Keratinocyte (primary cell): ENCODE results near the gene HYDIN.
"Not testable (repeated sequence)": the region's sequence is repeated elsewhere in the genome, so short reads cannot be mapped to it uniquely, and the experiment has no call there.

ENCODE experiments used
- EZH2 ChIP-seq: IDR thresholded peaks from one replicate; pipeline ENCODE4 v1.6.1; 2012; ENCODE audit warnings: inconsistent platforms, mild to moderate bottlenecking, low read length, moderate library complexity
- TF ChIP-seq, protein P1 (sequence below), 3 experiments: IDR thresholded peaks in 1 of 3; conservative IDR thresholded peaks in 1 of 3; optimal IDR thresholded peaks in 1 of 3; 2 replicates in 2 of 3; 3 replicates in 1 of 3; pipeline versions ENCODE3 to v1.5.1; 2011; ENCODE audit warnings: low read length in 3 of 3, mild to moderate bottlenecking in 3 of 3, moderate library complexity in 2 of 3, control low read depth in 1 of 3, inconsistent platforms in 1 of 3; ENCODE audit not compliant: insufficient read depth in 2 of 3; ENCODE audit errors: extremely low read depth in 1 of 3

DNA sequence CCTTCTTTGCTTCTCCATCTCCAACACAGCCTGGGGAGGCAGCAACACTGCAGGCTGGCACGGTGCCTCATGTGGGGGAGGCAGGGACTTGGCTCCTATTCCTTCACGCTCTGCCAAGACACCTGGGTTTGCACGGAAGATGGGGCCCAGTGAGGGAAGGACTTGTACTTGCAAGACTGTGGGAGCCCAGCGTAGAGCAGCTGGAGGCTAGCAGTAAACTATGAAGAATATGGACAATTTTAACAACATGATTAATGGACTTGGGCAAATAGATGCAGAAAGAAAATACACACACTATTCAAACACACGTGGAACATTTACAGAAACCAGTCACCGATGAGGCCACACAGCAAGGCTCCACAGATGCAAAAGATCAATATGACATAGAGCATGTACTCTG lies 308.4 kb downstream of the HYDIN start:
- TF ChIP-seq, protein P1, sequence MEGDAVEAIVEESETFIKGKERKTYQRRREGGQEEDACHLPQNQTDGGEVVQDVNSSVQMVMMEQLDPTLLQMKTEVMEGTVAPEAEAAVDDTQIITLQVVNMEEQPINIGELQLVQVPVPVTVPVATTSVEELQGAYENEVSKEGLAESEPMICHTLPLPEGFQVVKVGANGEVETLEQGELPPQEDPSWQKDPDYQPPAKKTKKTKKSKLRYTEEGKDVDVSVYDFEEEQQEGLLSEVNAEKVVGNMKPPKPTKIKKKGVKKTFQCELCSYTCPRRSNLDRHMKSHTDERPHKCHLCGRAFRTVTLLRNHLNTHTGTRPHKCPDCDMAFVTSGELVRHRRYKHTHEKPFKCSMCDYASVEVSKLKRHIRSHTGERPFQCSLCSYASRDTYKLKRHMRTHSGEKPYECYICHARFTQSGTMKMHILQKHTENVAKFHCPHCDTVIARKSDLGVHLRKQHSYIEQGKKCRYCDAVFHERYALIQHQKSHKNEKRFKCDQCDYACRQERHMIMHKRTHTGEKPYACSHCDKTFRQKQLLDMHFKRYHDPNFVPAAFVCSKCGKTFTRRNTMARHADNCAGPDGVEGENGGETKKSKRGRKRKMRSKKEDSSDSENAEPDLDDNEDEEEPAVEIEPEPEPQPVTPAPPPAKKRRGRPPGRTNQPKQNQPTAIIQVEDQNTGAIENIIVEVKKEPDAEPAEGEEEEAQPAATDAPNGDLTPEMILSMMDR (optimal IDR thresholded peaks at IDR 0.05 in 1 of 3, IDR thresholded peaks at IDR 0.05 in 1 of 3, conservative IDR thresholded peaks at IDR 0.05 in 1 of 3; ENCODE audit: extremely low read depth in 1 of 3, insufficient read depth in 2 of 3, low read length in 3 of 3) = not testable (repeated sequence)
- TF ChIP-seq EZH2 = not testable (repeated sequence)
